ENCODE data around the gene UBE2G1.
"Not testable (repeated sequence)": the region's sequence is repeated elsewhere in the genome, so short reads cannot be mapped to it uniquely, and the experiment has no call there.

The UBE2G1 gene

GRCh38 chr17:4354206-4354605 lies 12.3 kb downstream of the UBE2G1 start:
- peaks cover 1% of the 10 kb centered on the region for H3K36me3 ChIP-seq (ENCODE audit: insufficient read depth, low read length)
- no peak overlapping the region for H3K4me3 ChIP-seq (ENCODE audit: low read length)
- H3K27me3 ChIP-seq (ENCODE audit: insufficient read depth, low read length) = no peaks in the 10 kb centered on the region
- no peaks in the 10 kb centered on the region for H3K9me3 ChIP-seq (ENCODE audit: insufficient read depth, low read depth, low read length)
- 65% methylated on average over 1 of the region's 2 CpGs for WGBS
- H3K4me1 ChIP-seq (ENCODE audit: insufficient read depth, low read length) = peaks cover 9% of the 10 kb centered on the region
- no peak overlapping the region for H3K9ac ChIP-seq (ENCODE audit: low read depth, low read length)
- H3K27ac ChIP-seq (ENCODE audit: low read depth, low read length) = no peak overlapping the region

- H3K4me1 ChIP-seq (ENCODE audit: insufficient read depth, low read length) = not testable (repeated sequence)
These were observed 16.3 kb downstream of the UBE2G1 start for GRCh38 chr17:4350214-4350613.

GRCh38 chr17:4345581-4346252 lies 20.8 kb downstream of the UBE2G1 start:
- WGBS = 83% methylated on average over 1 of the region's 2 CpGs
- Histone ChIP-seq H3K27me3 (ENCODE audit: insufficient read depth, low read length) (no peaks in the 10 kb centered on the region), H3K9ac (ENCODE audit: low read depth, low read length) (no peak overlapping the region), H3K36me3 (ENCODE audit: insufficient read depth, low read length) (peaks cover 3% of the 10 kb centered on the region; the same call in 1 of the 2 replicates), H3K4me3 (ENCODE audit: low read length) (no peak overlapping the region), H3K27ac (ENCODE audit: low read depth, low read length) (no peak overlapping the region), H3K4me1 (ENCODE audit: insufficient read depth, low read length) (peaks cover 19% of the 10 kb centered on the region; the same call in 1 of the 2 replicates), H3K9me3 (ENCODE audit: insufficient read depth, low read depth, low read length) (no peaks in the 10 kb centered on the region)

More at GRCh38 chr17:4350214-4350613, 16.3 kb downstream of the UBE2G1 start:
- not testable (repeated sequence) for H3K27ac ChIP-seq (ENCODE audit: low read depth, low read length); H3K27me3 ChIP-seq (ENCODE audit: insufficient read depth, low read length); H3K36me3 ChIP-seq (ENCODE audit: insufficient read depth, low read length); H3K9me3 ChIP-seq (ENCODE audit: insufficient read depth, low read depth, low read length); H3K4me3 ChIP-seq (ENCODE audit: low read length); H3K9ac ChIP-seq (ENCODE audit: low read depth, low read length)
- 98% methylated on average over 2 of the region's 2 CpGs for WGBS

GRCh38 chr17:4344926-4345325 lies 21.5 kb downstream of the UBE2G1 start:
- Histone ChIP-seq H3K27me3 (ENCODE audit: insufficient read depth, low read length) (no peaks in the 10 kb centered on the region), H3K9me3 (ENCODE audit: insufficient read depth, low read depth, low read length) (no peaks in the 10 kb centered on the region), H3K9ac (ENCODE audit: low read depth, low read length) (no peak overlapping the region), H3K4me3 (ENCODE audit: low read length) (no peak overlapping the region), H3K36me3 (ENCODE audit: insufficient read depth, low read length) (peaks cover 3% of the 10 kb centered on the region; the same call in 1 of the 2 replicates), H3K27ac (ENCODE audit: low read depth, low read length) (no peak overlapping the region), H3K4me1 (ENCODE audit: insufficient read depth, low read length) (peaks cover 19% of the 10 kb centered on the region; the same call in 1 of the 2 replicates)
- WGBS = 91% methylated on average over 1 of the region's 1 CpG

- WGBS = 86% methylated on average over 5 of the region's 5 CpGs
- no peaks in the 10 kb centered on the region for H3K36me3 ChIP-seq (ENCODE audit: insufficient read depth, low read length)
- peaks cover 19% of the 10 kb centered on the region; the same call in 1 of the 2 replicates for H3K4me1 ChIP-seq (ENCODE audit: insufficient read depth, low read length)
- no peaks in the 10 kb centered on the region for H3K27me3 ChIP-seq (ENCODE audit: insufficient read depth, low read length)
- no peak overlapping the region for H3K27ac ChIP-seq (ENCODE audit: low read depth, low read length)
- H3K9ac ChIP-seq (ENCODE audit: low read depth, low read length) = no peak overlapping the region
- no peak overlapping the region for H3K4me3 ChIP-seq (ENCODE audit: low read length)
- H3K9me3 ChIP-seq (ENCODE audit: insufficient read depth, low read depth, low read length) = no peaks in the 10 kb centered on the region
These were observed 23.9 kb downstream of the UBE2G1 start for GRCh38 chr17:4342535-4342934.

GRCh38 chr17:4341616-4341977 lies 24.9 kb downstream of the UBE2G1 start:
- 91% methylated on average over 4 of the region's 4 CpGs for WGBS
- peaks cover 19% of the 10 kb centered on the region; the same call in 1 of the 2 replicates for H3K4me1 ChIP-seq (ENCODE audit: insufficient read depth, low read length)
- no peak overlapping the region for H3K9ac ChIP-seq (ENCODE audit: low read depth, low read length)
- H3K36me3 ChIP-seq (ENCODE audit: insufficient read depth, low read length) = no peaks in the 10 kb centered on the region
- no peaks in the 10 kb centered on the region for H3K27me3 ChIP-seq (ENCODE audit: insufficient read depth, low read length)
- H3K27ac ChIP-seq (ENCODE audit: low read depth, low read length) = no peak overlapping the region
- H3K4me3 ChIP-seq (ENCODE audit: low read length) = no peak overlapping the region
- no peaks in the 10 kb centered on the region for H3K9me3 ChIP-seq (ENCODE audit: insufficient read depth, low read depth, low read length)

GRCh38 chr17:4340914-4341615 lies 25.4 kb downstream of the UBE2G1 start:
- Histone ChIP-seq H3K4me1 (ENCODE audit: insufficient read depth, low read length) (peaks cover 19% of the 10 kb centered on the region; the same call in 1 of the 2 replicates), H3K27ac (ENCODE audit: low read depth, low read length) (no peak overlapping the region)

GRCh38 chr17:4334776-4335584 lies 31.5 kb downstream of the UBE2G1 start:
- Histone ChIP-seq H3K27ac (ENCODE audit: low read depth, low read length) (no peak overlapping the region), H3K36me3 (ENCODE audit: insufficient read depth, low read length) (no peaks in the 10 kb centered on the region), H3K4me3 (ENCODE audit: low read length) (no peak overlapping the region), H3K9ac (ENCODE audit: low read depth, low read length) (no peak overlapping the region), H3K27me3 (ENCODE audit: insufficient read depth, low read length) (no peaks in the 10 kb centered on the region), H3K9me3 (ENCODE audit: insufficient read depth, low read depth, low read length) (no peaks in the 10 kb centered on the region), H3K4me1 (ENCODE audit: insufficient read depth, low read length) (peaks cover 9% of the 10 kb centered on the region; the same call in 1 of the 2 replicates)
- 97% methylated on average over 3 of the region's 5 CpGs for WGBS

More at GRCh38 chr17:4340914-4341615, 25.4 kb downstream of the UBE2G1 start:
- 94% methylated on average over 4 of the region's 5 CpGs for WGBS
- no peaks in the 10 kb centered on the region for H3K36me3 ChIP-seq (ENCODE audit: insufficient read depth, low read length)
- H3K9me3 ChIP-seq (ENCODE audit: insufficient read depth, low read depth, low read length) = no peaks in the 10 kb centered on the region
- H3K27me3 ChIP-seq (ENCODE audit: insufficient read depth, low read length) = no peaks in the 10 kb centered on the region
- H3K9ac ChIP-seq (ENCODE audit: low read depth, low read length) = no peak overlapping the region
- H3K4me3 ChIP-seq (ENCODE audit: low read length) = no peak overlapping the region

- 97% methylated on average over 6 of the region's 6 CpGs for WGBS
- H3K27ac ChIP-seq (ENCODE audit: low read depth, low read length) = no peak overlapping the region
- H3K9ac ChIP-seq (ENCODE audit: low read depth, low read length) = no peak overlapping the region
- no peak overlapping the region for H3K4me3 ChIP-seq (ENCODE audit: low read length)
- H3K36me3 ChIP-seq (ENCODE audit: insufficient read depth, low read length) = no peaks in the 10 kb centered on the region
- peaks cover 9% of the 10 kb centered on the region; the same call in 1 of the 2 replicates for H3K4me1 ChIP-seq (ENCODE audit: insufficient read depth, low read length)
- no peaks in the 10 kb centered on the region for H3K27me3 ChIP-seq (ENCODE audit: insufficient read depth, low read length)
- H3K9me3 ChIP-seq (ENCODE audit: insufficient read depth, low read depth, low read length) = no peaks in the 10 kb centered on the region
These were observed 32.1 kb downstream of the UBE2G1 start for GRCh38 chr17:4334332-4334731.

- no peaks in the 10 kb centered on the region for H3K9me3 ChIP-seq (ENCODE audit: insufficient read depth, low read depth, low read length)
- 92% methylated on average over 9 of the region's 9 CpGs for WGBS
- no peaks in the 10 kb centered on the region for H3K36me3 ChIP-seq (ENCODE audit: insufficient read depth, low read length)
- no peak overlapping the region for H3K27ac ChIP-seq (ENCODE audit: low read depth, low read length)
- H3K4me3 ChIP-seq (ENCODE audit: low read length) = no peak overlapping the region
- no peak overlapping the region for H3K9ac ChIP-seq (ENCODE audit: low read depth, low read length)
- H3K27me3 ChIP-seq (ENCODE audit: insufficient read depth, low read length) = no peaks in the 10 kb centered on the region
- peaks cover 9% of the 10 kb centered on the region for H3K4me1 ChIP-seq (ENCODE audit: insufficient read depth, low read length)
These were observed 33.4 kb downstream of the UBE2G1 start for GRCh38 chr17:4333041-4333440.

Data from HUES64 (cell line).